PFSK-1 (cell line): ENCODE measurements around the gene CYRIA.

Experiments used
- FOXP2 ChIP-seq: optimal IDR thresholded peaks from 2 replicates; pipeline ENCODE3; 2011; ENCODE audit warnings: borderline replicate concordance, control low read depth, inconsistent platforms; ENCODE audit not compliant: insufficient read depth; ENCODE audit errors: extremely low read length, extremely low read depth
- POLR2AphosphoS5 ChIP-seq: IDR thresholded peaks from 2 replicates; pipeline ENCODE4 v1.6.1; 2012; ENCODE audit warnings: low read depth, mild to moderate bottlenecking, control low read depth, low read length, moderate library complexity
- SIN3A ChIP-seq: IDR thresholded peaks from 2 replicates; pipeline ENCODE4 v1.6.1; 2012; ENCODE audit warnings: mild to moderate bottlenecking, low read length, moderate library complexity, borderline replicate concordance; ENCODE audit not compliant: insufficient read depth
- TAF1 ChIP-seq: IDR thresholded peaks from 2 replicates; pipeline ENCODE4 v1.6.1; 2012; ENCODE audit warnings: low read length, control low read depth, borderline replicate concordance; ENCODE audit not compliant: insufficient read depth
- TF ChIP-seq, protein P1 (sequence below), 2 experiments: IDR thresholded peaks; 2 replicates each; pipeline versions ENCODE4 v1.6.1 to v1.8.0; 2011 to 2012; ENCODE audit warnings: low read depth in 2 of 2, low read length in 2 of 2, control low read depth in 1 of 2, inconsistent platforms in 1 of 2, mild to moderate bottlenecking in 1 of 2, moderate library complexity in 1 of 2; ENCODE audit not compliant: insufficient read depth in 1 of 2

DNA sequence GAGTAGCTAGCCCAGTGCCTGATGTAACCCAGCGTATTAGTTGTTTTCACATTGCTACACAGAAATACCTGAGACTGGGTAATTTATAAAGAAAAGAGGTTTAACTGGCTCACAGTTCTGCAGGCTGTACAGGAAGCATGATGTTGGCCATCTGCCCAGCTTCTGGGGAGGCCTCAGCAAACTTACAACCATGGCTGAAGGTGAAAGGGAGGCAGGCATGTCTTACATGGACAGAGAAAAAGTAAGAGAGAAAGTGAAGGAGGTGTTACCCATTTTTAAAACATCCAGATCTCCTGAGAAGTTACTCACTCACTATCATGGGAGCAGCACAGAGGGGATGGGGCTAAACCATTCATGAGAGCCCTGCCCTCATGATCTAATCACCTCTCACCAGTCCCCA is 6.1 kb upstream of the CYRIA start:
- TF ChIP-seq TAF1 (no peak), POLR2AphosphoS5 (no peak), SIN3A (no peak), FOXP2 (no peak)
- TF ChIP-seq, protein P1, sequence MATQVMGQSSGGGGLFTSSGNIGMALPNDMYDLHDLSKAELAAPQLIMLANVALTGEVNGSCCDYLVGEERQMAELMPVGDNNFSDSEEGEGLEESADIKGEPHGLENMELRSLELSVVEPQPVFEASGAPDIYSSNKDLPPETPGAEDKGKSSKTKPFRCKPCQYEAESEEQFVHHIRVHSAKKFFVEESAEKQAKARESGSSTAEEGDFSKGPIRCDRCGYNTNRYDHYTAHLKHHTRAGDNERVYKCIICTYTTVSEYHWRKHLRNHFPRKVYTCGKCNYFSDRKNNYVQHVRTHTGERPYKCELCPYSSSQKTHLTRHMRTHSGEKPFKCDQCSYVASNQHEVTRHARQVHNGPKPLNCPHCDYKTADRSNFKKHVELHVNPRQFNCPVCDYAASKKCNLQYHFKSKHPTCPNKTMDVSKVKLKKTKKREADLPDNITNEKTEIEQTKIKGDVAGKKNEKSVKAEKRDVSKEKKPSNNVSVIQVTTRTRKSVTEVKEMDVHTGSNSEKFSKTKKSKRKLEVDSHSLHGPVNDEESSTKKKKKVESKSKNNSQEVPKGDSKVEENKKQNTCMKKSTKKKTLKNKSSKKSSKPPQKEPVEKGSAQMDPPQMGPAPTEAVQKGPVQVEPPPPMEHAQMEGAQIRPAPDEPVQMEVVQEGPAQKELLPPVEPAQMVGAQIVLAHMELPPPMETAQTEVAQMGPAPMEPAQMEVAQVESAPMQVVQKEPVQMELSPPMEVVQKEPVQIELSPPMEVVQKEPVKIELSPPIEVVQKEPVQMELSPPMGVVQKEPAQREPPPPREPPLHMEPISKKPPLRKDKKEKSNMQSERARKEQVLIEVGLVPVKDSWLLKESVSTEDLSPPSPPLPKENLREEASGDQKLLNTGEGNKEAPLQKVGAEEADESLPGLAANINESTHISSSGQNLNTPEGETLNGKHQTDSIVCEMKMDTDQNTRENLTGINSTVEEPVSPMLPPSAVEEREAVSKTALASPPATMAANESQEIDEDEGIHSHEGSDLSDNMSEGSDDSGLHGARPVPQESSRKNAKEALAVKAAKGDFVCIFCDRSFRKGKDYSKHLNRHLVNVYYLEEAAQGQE (IDR thresholded peaks at IDR 0.05; ENCODE audit: insufficient read depth in 1 of 2, low read depth in 2 of 2, low read length in 2 of 2) = no peak
